Activated CD4-positive, alpha-beta T cell treated with anti-CD3 and anti-CD28 coated beads, Interleukin-2, amount 10 ng/mL, durations not matched to agents 24 days and 14 days (primary cell): ENCODE measurements around the gene MPZL2. TPM values are rescaled to one million over a fixed set of nuclear protein-coding genes. Genes with fewer than 3 reads are reported as not detected.

Experiments used
- DNase-seq: peaks from one replicate; pipeline ENCODE4 v3.0.0; 2022
- H3K27ac Mint-ChIP-seq: one replicate; pipeline ENCODE4 v1.8.0; 2022; ENCODE audit warnings: mild to moderate bottlenecking, mixed read lengths
- H3K27me3 Mint-ChIP-seq: one replicate; pipeline ENCODE4 v1.8.0; 2022; ENCODE audit warnings: mixed read lengths
- H3K36me3 Mint-ChIP-seq: one replicate; pipeline ENCODE4 v1.8.0; 2022; ENCODE audit warnings: low read depth, mild to moderate bottlenecking, mixed read lengths
- H3K4me1 Mint-ChIP-seq: one replicate; pipeline ENCODE4 v1.8.0; 2021; ENCODE audit warnings: mixed read lengths
- H3K4me3 Mint-ChIP-seq: one replicate; pipeline ENCODE4 v1.8.0; 2022; ENCODE audit warnings: mild to moderate bottlenecking, moderate library complexity, mixed read lengths
- H3K9me3 Mint-ChIP-seq: one replicate; pipeline ENCODE4 v1.8.0; 2021; ENCODE audit warnings: mixed read lengths
- intact Hi-C: fragments of 100-400 bp; cut with micrococcal nuclease; formaldehyde crosslinking; loops from one replicate; pipeline ENCODE4 v1.15.1; 2023
- total RNA-seq: library from RNA; stranded (reverse); gene quantifications from 2 replicates; pipeline ENCODE4 v1.2.3, GENCODE V29; 2022

Gene MPZL2
- total RNA-seq, 1 donor from 2014 or later: 19.3 TPM

DNA sequence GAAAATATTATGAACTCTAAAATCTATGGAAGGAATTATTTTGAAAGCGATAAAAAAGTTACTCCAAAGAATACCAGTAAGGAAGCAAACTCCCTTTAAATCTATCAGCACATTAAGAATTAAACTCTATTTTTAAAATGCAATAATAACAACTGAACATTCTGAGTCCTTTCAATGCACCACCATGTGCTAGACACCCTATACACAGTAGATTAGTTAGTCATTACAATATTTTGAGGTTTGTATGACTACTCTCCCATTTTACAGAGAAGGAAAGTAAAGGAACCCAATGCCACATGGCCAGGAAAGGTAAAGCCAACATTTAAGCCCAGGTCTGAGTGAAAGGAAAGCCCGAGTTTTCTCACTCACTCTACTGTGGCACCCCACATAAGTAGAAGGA lies 57.0 kb downstream of the MPZL2 start:
- peaks cover 52% of the 10 kb centered on the region for H3K4me1 Mint-ChIP-seq
- no peaks in the 10 kb centered on the region for H3K27me3 Mint-ChIP-seq
- H3K27ac Mint-ChIP-seq: no peak overlapping the region
- intact Hi-C loops: loop anchor here (2.0 kb wide), 1 partner anchor 138 kb away; the partner anchor contains the start of gene CD3G
- peaks cover 62% of the 10 kb centered on the region for H3K36me3 Mint-ChIP-seq
- H3K9me3 Mint-ChIP-seq: peaks cover 8% of the 10 kb centered on the region
- peak overlapping the region; percentile 65 for H3K4me3 Mint-ChIP-seq
- no peak for DNase-seq

DNA sequence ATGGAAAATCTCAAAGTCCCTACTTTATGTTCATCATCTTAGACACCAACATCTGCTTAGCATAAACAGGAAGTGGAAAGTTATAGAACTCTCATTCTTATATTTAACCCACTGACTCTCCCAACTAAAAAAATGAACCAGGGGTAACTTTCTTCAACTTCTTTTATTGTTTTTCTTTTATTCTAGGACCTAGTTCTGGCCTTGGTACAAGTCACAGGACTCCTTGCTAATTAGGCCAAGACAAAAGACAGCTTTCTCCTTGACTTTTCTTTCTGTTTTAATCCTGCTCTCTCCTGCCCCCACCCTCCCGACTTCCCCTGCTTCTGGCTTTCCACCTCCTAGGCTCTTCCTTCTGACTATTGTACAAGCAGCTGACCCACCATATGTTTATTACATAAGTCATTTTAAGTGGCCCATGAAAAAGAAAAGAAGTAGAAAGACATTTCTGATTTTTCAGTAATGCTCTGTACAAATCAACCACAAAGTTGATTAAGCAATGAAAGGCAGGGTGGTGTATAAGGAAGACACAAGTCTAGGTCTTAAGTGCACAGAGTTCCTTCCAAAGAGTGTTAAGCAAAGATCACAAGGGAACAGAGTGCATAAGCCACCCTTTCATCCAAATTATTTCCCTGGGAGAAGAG lies 57.6 kb downstream of the MPZL2 start:
- Mint-ChIP-seq H3K27ac (no peak overlapping the region), H3K9me3 (peaks cover 8% of the 10 kb centered on the region), H3K27me3 (no peaks in the 10 kb centered on the region), H3K4me1 (peaks cover 47% of the 10 kb centered on the region), H3K36me3 (peaks cover 57% of the 10 kb centered on the region), H3K4me3 (peak overlapping the region; percentile 65)
- no peak for DNase-seq
- intact Hi-C loops: loop anchor here (1.0 to 2.0 kb wide), 3 partner anchors 11 to 138 kb away; partner anchors contain the start of gene CD3G

DNA sequence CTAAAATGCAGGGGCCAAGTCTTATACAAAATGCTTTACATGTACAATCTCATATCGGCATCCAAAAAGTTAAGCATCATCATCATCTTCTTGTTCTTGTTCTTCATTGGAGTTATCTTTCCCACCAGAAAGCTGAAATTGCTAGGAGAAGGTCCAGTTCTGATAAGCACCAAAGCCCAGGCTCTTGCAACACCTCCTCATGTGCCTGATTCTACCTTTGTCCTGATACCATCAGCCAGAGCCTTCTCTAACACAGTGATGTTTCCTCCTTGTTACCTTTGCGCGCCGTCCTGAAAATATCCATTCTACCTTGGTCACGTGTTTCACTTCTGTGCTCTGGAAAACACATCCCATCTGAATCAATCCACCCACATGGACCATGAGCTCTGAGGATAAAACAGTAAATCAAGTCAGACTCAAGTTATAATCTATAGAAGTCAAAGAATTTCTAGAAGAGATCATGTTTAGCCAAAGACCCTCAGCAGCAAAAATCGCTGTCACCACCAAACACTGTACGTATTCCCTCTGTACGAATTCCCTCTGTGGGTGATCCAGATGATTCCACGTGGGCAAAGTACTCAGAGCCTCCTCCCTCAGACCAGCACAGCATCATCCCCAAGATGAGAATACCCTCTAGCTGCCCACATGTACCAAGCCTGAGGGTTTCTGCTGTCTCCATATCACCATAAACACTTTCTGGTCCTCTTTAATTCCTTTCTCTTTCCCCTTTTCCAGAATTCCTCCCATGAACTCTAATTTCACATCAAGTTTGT lies 58.3 kb downstream of the MPZL2 start:
- no peak for DNase-seq
- H3K4me3 Mint-ChIP-seq: peak overlapping the region; percentile 65
- no peaks in the 10 kb centered on the region for H3K27me3 Mint-ChIP-seq
- intact Hi-C loops: loop anchor here (1.0 to 2.0 kb wide), 3 partner anchors 12 to 139 kb away; partner anchors contain the start of gene CD3G
- peaks cover 44% of the 10 kb centered on the region for H3K4me1 Mint-ChIP-seq
- peaks cover 8% of the 10 kb centered on the region for H3K9me3 Mint-ChIP-seq
- no peak overlapping the region for H3K27ac Mint-ChIP-seq
- peaks cover 50% of the 10 kb centered on the region for H3K36me3 Mint-ChIP-seq

Other genes starting within 250 kb of the MPZL2 start
- gene TMPRSS4, start 187.2 kb downstream of the MPZL2 start, total RNA-seq: not detected in 2 replicates
- 0.14 and 0.28 TPM in 2 replicates for gene SMIM35, start 177.3 kb downstream of the MPZL2 start, total RNA-seq
- 0.07 and 0.36 TPM in 2 replicates for gene SCN4B, start 111.5 kb downstream of the MPZL2 start, total RNA-seq
- gene SCN2B, start 87.7 kb downstream of the MPZL2 start, total RNA-seq: 0.02 and 0.05 TPM in 2 replicates
- 303 and 318 TPM in 2 replicates for gene JAML, start 39.3 kb downstream of the MPZL2 start, total RNA-seq
- gene MPZL3, start 11.9 kb downstream of the MPZL2 start, total RNA-seq: 64.6 and 65.4 TPM in 2 replicates
- gene CD3E, start 40.4 kb upstream of the MPZL2 start, total RNA-seq: 571 TPM in 2 replicates
- 381 and 400 TPM in 2 replicates for gene CD3D, start 78.4 kb upstream of the MPZL2 start, total RNA-seq
- 143 and 145 TPM in 2 replicates for gene CD3G, start 80.0 kb upstream of the MPZL2 start, total RNA-seq
- gene UBE4A, start 95.3 kb upstream of the MPZL2 start, total RNA-seq: 46.3 and 47.9 TPM in 2 replicates
- gene ATP5MG, start 137.3 kb upstream of the MPZL2 start, total RNA-seq: 220 and 228 TPM in 2 replicates
- 70.7 and 73.2 TPM in 2 replicates for gene KMT2A, start 172.2 kb upstream of the MPZL2 start, total RNA-seq